ENCODE results near the gene ARMC9. TPM values are rescaled to one million over a fixed set of nuclear protein-coding genes. Genes with fewer than 3 reads are reported as not detected.

Gene ARMC9
- total RNA-seq, 1 donor from 2014 or later: 19.3 TPM

- no peak overlapping the region for H3K27ac Mint-ChIP-seq (ENCODE audit: unreplicated experiment)
- TF ChIP-seq CTCF (IDR thresholded peaks at IDR 0.05; ENCODE audit: partially characterized antibody, unreplicated experiment): no peak
- no peaks in the 10 kb centered on the region for H3K4me1 Mint-ChIP-seq (ENCODE audit: low read depth, unreplicated experiment)
- no peaks in the 10 kb centered on the region for H3K36me3 Mint-ChIP-seq (ENCODE audit: unreplicated experiment)
- no peak for DNase-seq
- H3K27me3 Mint-ChIP-seq (ENCODE audit: unreplicated experiment): peaks cover 2% of the 10 kb centered on the region
- H3K9me3 Mint-ChIP-seq (ENCODE audit: unreplicated experiment): peaks cover 1% of the 10 kb centered on the region
- no peak overlapping the region for H3K4me3 Mint-ChIP-seq (ENCODE audit: unreplicated experiment)
These were observed 90.2 kb downstream of the ARMC9 start for GRCh38 chr2:231288590-231288989.

- H3K27me3 Mint-ChIP-seq (ENCODE audit: unreplicated experiment): peaks cover 2% of the 10 kb centered on the region
- peaks cover 1% of the 10 kb centered on the region for H3K9me3 Mint-ChIP-seq (ENCODE audit: unreplicated experiment)
- no peak for DNase-seq
These were observed 92.0 kb downstream of the ARMC9 start for GRCh38 chr2:231290321-231291015.

GRCh38 chr2:231292472-231293134 lies 94.2 kb downstream of the ARMC9 start:
- no peak for TF ChIP-seq CTCF (IDR thresholded peaks at IDR 0.05; ENCODE audit: partially characterized antibody, unreplicated experiment)
- peaks cover 1% of the 10 kb centered on the region for H3K9me3 Mint-ChIP-seq (ENCODE audit: unreplicated experiment)
- no peaks in the 10 kb centered on the region for H3K27me3 Mint-ChIP-seq (ENCODE audit: unreplicated experiment)
- no peak overlapping the region for H3K4me3 Mint-ChIP-seq (ENCODE audit: unreplicated experiment)
- H3K36me3 Mint-ChIP-seq (ENCODE audit: unreplicated experiment): no peaks in the 10 kb centered on the region
- peaks cover 8% of the 10 kb centered on the region for H3K4me1 Mint-ChIP-seq (ENCODE audit: low read depth, unreplicated experiment)
- DNase-seq: no peak
- H3K27ac Mint-ChIP-seq (ENCODE audit: unreplicated experiment): no peak overlapping the region

More at GRCh38 chr2:231290321-231291015, 92.0 kb downstream of the ARMC9 start:
- H3K36me3 Mint-ChIP-seq (ENCODE audit: unreplicated experiment): no peaks in the 10 kb centered on the region
- no peak overlapping the region for H3K27ac Mint-ChIP-seq (ENCODE audit: unreplicated experiment)
- H3K4me1 Mint-ChIP-seq (ENCODE audit: low read depth, unreplicated experiment): peaks cover 2% of the 10 kb centered on the region
- TF ChIP-seq CTCF (IDR thresholded peaks at IDR 0.05; ENCODE audit: partially characterized antibody, unreplicated experiment): no peak
- no peak overlapping the region for H3K4me3 Mint-ChIP-seq (ENCODE audit: unreplicated experiment)

- TF ChIP-seq CTCF (IDR thresholded peaks at IDR 0.05; ENCODE audit: partially characterized antibody, unreplicated experiment): no peak
- Mint-ChIP-seq H3K4me3 (ENCODE audit: unreplicated experiment) (no peak overlapping the region), H3K27ac (ENCODE audit: unreplicated experiment) (no peak overlapping the region), H3K4me1 (ENCODE audit: low read depth, unreplicated experiment) (peaks cover 8% of the 10 kb centered on the region), H3K9me3 (ENCODE audit: unreplicated experiment) (peaks cover 1% of the 10 kb centered on the region), H3K36me3 (ENCODE audit: unreplicated experiment) (no peaks in the 10 kb centered on the region), H3K27me3 (ENCODE audit: unreplicated experiment) (no peaks in the 10 kb centered on the region)
- no peak for DNase-seq
These were observed 94.7 kb downstream of the ARMC9 start for GRCh38 chr2:231293163-231293562.

GRCh38 chr2:231294116-231294515 lies 95.7 kb downstream of the ARMC9 start:
- no peaks in the 10 kb centered on the region for H3K27me3 Mint-ChIP-seq (ENCODE audit: unreplicated experiment)
- H3K4me3 Mint-ChIP-seq (ENCODE audit: unreplicated experiment): no peak overlapping the region
- H3K9me3 Mint-ChIP-seq (ENCODE audit: unreplicated experiment): peaks cover 1% of the 10 kb centered on the region
- H3K4me1 Mint-ChIP-seq (ENCODE audit: low read depth, unreplicated experiment): peaks cover 9% of the 10 kb centered on the region
- H3K36me3 Mint-ChIP-seq (ENCODE audit: unreplicated experiment): no peaks in the 10 kb centered on the region
- DNase-seq: no peak
- no peak for TF ChIP-seq CTCF (IDR thresholded peaks at IDR 0.05; ENCODE audit: partially characterized antibody, unreplicated experiment)
- H3K27ac Mint-ChIP-seq (ENCODE audit: unreplicated experiment): no peak overlapping the region
